Measurements from ENCODE around the gene KIF26B.

The KIF26B gene

DNA sequence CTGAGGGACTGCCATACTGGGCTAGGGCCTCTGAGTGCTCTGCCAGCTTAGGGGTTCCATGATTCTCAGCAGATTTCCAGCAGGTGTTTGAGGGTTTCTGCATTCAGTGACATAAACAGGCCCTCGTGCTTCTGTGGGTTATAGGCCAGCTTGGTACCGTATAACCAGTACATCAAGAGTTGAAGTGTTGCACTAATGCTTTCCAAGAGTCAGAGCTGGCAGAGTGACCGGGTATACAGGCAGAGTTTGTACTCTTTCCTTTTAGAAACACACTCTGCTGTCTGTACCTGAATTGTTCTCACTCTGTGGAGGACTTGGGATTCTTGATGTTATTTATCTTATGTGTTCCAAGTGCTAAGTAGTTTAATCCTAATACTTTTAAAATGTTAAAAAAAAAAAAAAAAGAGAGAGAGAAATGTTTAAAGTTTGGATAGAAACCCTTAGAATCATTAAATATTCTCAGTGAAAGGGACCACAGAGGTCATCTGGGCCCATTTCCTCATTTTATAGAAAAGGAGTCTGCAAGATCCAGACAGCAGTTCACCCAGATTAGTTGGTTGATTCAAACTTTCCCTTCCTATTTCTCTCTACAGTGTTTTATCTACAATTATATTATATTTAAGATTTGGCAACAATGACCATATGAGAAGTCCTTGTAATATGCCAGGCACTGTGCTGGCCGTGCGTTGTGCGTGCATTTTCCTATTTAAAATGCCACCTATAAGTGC is 325.8 kb downstream of the KIF26B start:
- Histone ChIP-seq H3K27me3 (ENCODE audit: insufficient read depth, low read length) (no peaks in the 10 kb centered on the region), H3K36me3 (ENCODE audit: insufficient read depth, low read length) (no peaks in the 10 kb centered on the region), H3K9me2 (ENCODE audit: low read depth, low read length) (no peaks in the 10 kb centered on the region), H3F3A (ENCODE audit: insufficient read depth, low read length) (no peaks in the 10 kb centered on the region), H2AFZ (ENCODE audit: low read length) (no peak overlapping the region), H3K9me3 (ENCODE audit: low read length) (no peaks in the 10 kb centered on the region), H3K27ac (ENCODE audit: low read depth, low read length, poor library complexity, severe bottlenecking) (no peak overlapping the region), H3K4me3 (ENCODE audit: low read depth, low read length, poor library complexity, severe bottlenecking) (no peak overlapping the region), H4K20me1 (ENCODE audit: insufficient read depth, low read length) (no peaks in the 10 kb centered on the region), H3K4me1 (ENCODE audit: insufficient read depth, low read length, severe bottlenecking) (no peaks in the 10 kb centered on the region), H3K4me2 (ENCODE audit: low read length) (no peak overlapping the region), H3K79me2 (ENCODE audit: insufficient read depth, low read length) (no peaks in the 10 kb centered on the region), H3K9ac (ENCODE audit: low read length) (no peak overlapping the region)
- TF ChIP-seq CTCF (IDR thresholded peaks at IDR 0.05; ENCODE audit: low read length) = no peak
- TF ChIP-seq EZH2 (IDR thresholded peaks at IDR 0.05; ENCODE audit: borderline replicate concordance, low read length) = no peak

DNA sequence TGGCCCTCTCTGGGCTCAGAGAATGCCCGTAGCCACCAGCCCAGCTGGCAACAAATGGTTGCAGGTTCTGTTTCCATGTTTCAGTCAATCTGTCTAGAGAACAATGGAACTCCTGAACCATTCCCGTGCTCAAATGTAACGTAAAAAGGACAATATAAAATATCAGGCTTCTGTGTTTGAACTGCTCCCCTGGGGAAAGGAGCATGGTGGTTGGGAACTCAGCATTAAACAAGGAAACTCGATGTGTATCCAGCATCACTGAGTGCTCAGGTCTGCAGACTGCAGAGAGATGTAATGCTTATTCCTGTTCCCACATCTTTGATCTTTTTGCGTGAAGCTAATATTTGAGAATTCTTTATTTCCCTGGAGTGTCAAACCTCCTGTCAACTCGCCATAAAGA is 326.5 kb downstream of the KIF26B start:
- no peak overlapping the region for H2AFZ ChIP-seq (ENCODE audit: low read length)
- no peak overlapping the region for H3K9ac ChIP-seq (ENCODE audit: low read length)
- no peak overlapping the region for H3K4me2 ChIP-seq (ENCODE audit: low read length)
- no peaks in the 10 kb centered on the region for H3K36me3 ChIP-seq (ENCODE audit: insufficient read depth, low read length)
- no peak for TF ChIP-seq EZH2 (IDR thresholded peaks at IDR 0.05; ENCODE audit: borderline replicate concordance, low read length)
- TF ChIP-seq CTCF (IDR thresholded peaks at IDR 0.05; ENCODE audit: low read length) = no peak
- H3K79me2 ChIP-seq (ENCODE audit: insufficient read depth, low read length) = no peaks in the 10 kb centered on the region
- H3K9me3 ChIP-seq (ENCODE audit: low read length) = no peaks in the 10 kb centered on the region
- H4K20me1 ChIP-seq (ENCODE audit: insufficient read depth, low read length) = no peaks in the 10 kb centered on the region
- H3K4me1 ChIP-seq (ENCODE audit: insufficient read depth, low read length, severe bottlenecking) = no peaks in the 10 kb centered on the region
- no peak overlapping the region for H3K27ac ChIP-seq (ENCODE audit: low read depth, low read length, poor library complexity, severe bottlenecking)
- H3F3A ChIP-seq (ENCODE audit: insufficient read depth, low read length) = no peaks in the 10 kb centered on the region
- no peak overlapping the region for H3K4me3 ChIP-seq (ENCODE audit: low read depth, low read length, poor library complexity, severe bottlenecking)
- no peaks in the 10 kb centered on the region for H3K9me2 ChIP-seq (ENCODE audit: low read depth, low read length)
- no peaks in the 10 kb centered on the region for H3K27me3 ChIP-seq (ENCODE audit: insufficient read depth, low read length)

DNA sequence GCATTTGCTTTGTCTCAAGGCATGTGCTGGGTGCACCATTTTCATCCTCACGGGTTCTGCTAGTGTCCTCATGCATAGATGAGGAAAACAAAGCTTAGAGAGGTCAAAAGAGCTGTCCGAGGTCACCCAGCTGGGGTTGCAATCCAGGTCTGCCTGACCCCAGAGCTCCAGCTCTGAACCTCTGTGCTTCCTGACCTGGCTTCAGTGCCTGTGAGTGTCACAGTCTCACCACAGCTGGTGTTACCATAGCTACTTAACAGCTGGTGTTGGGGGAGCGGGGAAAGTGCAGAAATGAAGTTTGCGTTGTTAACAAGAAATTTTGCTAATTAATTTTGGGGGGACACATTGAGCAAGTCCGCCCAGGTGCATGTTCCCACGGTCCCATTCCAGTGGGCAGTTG is 328.5 kb downstream of the KIF26B start:
- Histone ChIP-seq H3K9me3 (ENCODE audit: low read length) (no peaks in the 10 kb centered on the region), H3F3A (ENCODE audit: insufficient read depth, low read length) (no peaks in the 10 kb centered on the region), H3K9ac (ENCODE audit: low read length) (no peak overlapping the region), H3K9me2 (ENCODE audit: low read depth, low read length) (no peaks in the 10 kb centered on the region), H3K4me1 (ENCODE audit: insufficient read depth, low read length, severe bottlenecking) (no peaks in the 10 kb centered on the region), H3K27ac (ENCODE audit: low read depth, low read length, poor library complexity, severe bottlenecking) (no peak overlapping the region), H3K79me2 (ENCODE audit: insufficient read depth, low read length) (no peaks in the 10 kb centered on the region), H4K20me1 (ENCODE audit: insufficient read depth, low read length) (no peaks in the 10 kb centered on the region), H3K4me2 (ENCODE audit: low read length) (no peak overlapping the region), H2AFZ (ENCODE audit: low read length) (no peak overlapping the region), H3K27me3 (ENCODE audit: insufficient read depth, low read length) (no peaks in the 10 kb centered on the region), H3K36me3 (ENCODE audit: insufficient read depth, low read length) (no peaks in the 10 kb centered on the region), H3K4me3 (ENCODE audit: low read depth, low read length, poor library complexity, severe bottlenecking) (no peak overlapping the region)
- no peak for TF ChIP-seq CTCF (IDR thresholded peaks at IDR 0.05; ENCODE audit: low read length)
